Activated CD8-positive, alpha-beta T cell treated with anti-CD3 and anti-CD28 coated beads for 36 hours (primary cell): ENCODE data around the gene ITIH3. TPM values are rescaled to one million over a fixed set of nuclear protein-coding genes. Genes with fewer than 3 reads are reported as not detected.

Source experiments
- ATAC-seq: fragments of 200-7000 bp; cut with Tn5 transposase; one replicate; pipeline ENCODE4 v1.10.0; 2021; ENCODE audit warnings: mild to moderate bottlenecking, moderate library complexity
- CTCF ChIA-PET: fragments of 350-600 bp; sonication (Branson Sonifier 250); formaldehyde crosslinking; loops from one replicate; lab custom pipeline; 2021; ENCODE audit warnings: antibody characterized with exemption; lab: Charles Lee
- POLR2A ChIA-PET: fragments of 350-600 bp; sonication (Branson Sonifier 250); formaldehyde crosslinking; loops from one replicate; lab custom pipeline; 2021; ENCODE audit warnings: antibody characterized with exemption; lab: Charles Lee
- DNase-seq: peaks from one replicate; pipeline ENCODE4 v3.0.0-alpha.2; 2020
- H3K27ac Mint-ChIP-seq: one replicate; pipeline ENCODE4 v1.8.0; 2021; ENCODE audit warnings: mild to moderate bottlenecking, mixed read lengths
- H3K27me3 Mint-ChIP-seq: one replicate; pipeline ENCODE4 v1.8.0; 2021; ENCODE audit warnings: mixed read lengths
- H3K36me3 Mint-ChIP-seq: one replicate; pipeline ENCODE4 v1.8.0; 2021; ENCODE audit warnings: low read depth, mixed read lengths
- H3K4me1 Mint-ChIP-seq: one replicate; pipeline ENCODE4 v1.8.0; 2021; ENCODE audit warnings: low read depth, mixed read lengths
- H3K4me3 Mint-ChIP-seq: one replicate; pipeline ENCODE4 v1.8.0; 2021; ENCODE audit warnings: mild to moderate bottlenecking, moderate library complexity, mixed read lengths
- H3K9me3 Mint-ChIP-seq: one replicate; pipeline ENCODE4 v1.8.0; 2021; ENCODE audit warnings: mixed read lengths
- intact Hi-C: fragments of 100-400 bp; cut with micrococcal nuclease; formaldehyde crosslinking; loops from one replicate; pipeline ENCODE4 v1.10.0; 2022
- total RNA-seq, 2 experiments: library from RNA; stranded (reverse); gene quantifications; one replicate each; pipeline ENCODE4 v1.2.3, GENCODE V29; 2021
- TF ChIP-seq, protein P1 (sequence below): fragments of 200-600 bp; IDR thresholded peaks from one replicate; pipeline ENCODE4 v1.8.0; 2022; ENCODE audit warnings: antibody characterized with exemption, mild to moderate bottlenecking

ITIH3 gene, protein sequence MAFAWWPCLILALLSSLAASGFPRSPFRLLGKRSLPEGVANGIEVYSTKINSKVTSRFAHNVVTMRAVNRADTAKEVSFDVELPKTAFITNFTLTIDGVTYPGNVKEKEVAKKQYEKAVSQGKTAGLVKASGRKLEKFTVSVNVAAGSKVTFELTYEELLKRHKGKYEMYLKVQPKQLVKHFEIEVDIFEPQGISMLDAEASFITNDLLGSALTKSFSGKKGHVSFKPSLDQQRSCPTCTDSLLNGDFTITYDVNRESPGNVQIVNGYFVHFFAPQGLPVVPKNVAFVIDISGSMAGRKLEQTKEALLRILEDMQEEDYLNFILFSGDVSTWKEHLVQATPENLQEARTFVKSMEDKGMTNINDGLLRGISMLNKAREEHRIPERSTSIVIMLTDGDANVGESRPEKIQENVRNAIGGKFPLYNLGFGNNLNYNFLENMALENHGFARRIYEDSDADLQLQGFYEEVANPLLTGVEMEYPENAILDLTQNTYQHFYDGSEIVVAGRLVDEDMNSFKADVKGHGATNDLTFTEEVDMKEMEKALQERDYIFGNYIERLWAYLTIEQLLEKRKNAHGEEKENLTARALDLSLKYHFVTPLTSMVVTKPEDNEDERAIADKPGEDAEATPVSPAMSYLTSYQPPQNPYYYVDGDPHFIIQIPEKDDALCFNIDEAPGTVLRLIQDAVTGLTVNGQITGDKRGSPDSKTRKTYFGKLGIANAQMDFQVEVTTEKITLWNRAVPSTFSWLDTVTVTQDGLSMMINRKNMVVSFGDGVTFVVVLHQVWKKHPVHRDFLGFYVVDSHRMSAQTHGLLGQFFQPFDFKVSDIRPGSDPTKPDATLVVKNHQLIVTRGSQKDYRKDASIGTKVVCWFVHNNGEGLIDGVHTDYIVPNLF
- total RNA-seq: not detected

DNA sequence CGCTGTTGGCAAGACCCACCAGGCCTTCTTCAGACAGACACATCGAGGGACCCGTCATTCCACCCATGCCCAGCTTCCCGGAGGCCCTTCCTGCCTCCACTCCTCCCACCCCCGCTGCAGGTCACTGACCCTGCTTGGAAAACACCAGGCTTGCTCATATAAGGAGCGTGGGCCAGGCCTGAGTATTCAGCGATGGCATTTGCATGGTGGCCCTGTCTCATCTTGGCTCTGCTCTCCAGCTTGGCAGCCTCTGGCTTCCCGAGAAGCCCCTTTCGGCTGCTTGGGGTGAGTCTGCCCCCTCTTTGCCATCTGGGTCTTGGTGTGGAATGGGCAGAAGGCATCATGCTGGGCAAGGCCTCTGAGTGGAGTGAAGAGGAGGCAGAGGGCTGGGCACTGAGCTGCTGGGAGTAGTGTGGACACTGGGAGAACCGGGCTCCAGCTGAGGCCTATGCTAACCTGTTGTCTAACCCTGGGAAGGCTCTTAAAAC is at the start of gene ITIH3:
Gene ITIH3, plus strand, starts transcription at position 185 of the 488 bp plus-strand sequence. Its CDS starts 8 bp downstream, at position 193.
- H3K27me3 Mint-ChIP-seq: no peaks in the 10 kb centered on the region
- TF ChIP-seq, protein P1, sequence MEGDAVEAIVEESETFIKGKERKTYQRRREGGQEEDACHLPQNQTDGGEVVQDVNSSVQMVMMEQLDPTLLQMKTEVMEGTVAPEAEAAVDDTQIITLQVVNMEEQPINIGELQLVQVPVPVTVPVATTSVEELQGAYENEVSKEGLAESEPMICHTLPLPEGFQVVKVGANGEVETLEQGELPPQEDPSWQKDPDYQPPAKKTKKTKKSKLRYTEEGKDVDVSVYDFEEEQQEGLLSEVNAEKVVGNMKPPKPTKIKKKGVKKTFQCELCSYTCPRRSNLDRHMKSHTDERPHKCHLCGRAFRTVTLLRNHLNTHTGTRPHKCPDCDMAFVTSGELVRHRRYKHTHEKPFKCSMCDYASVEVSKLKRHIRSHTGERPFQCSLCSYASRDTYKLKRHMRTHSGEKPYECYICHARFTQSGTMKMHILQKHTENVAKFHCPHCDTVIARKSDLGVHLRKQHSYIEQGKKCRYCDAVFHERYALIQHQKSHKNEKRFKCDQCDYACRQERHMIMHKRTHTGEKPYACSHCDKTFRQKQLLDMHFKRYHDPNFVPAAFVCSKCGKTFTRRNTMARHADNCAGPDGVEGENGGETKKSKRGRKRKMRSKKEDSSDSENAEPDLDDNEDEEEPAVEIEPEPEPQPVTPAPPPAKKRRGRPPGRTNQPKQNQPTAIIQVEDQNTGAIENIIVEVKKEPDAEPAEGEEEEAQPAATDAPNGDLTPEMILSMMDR: no peak
- intact Hi-C loops: no loop called here
- ChIA-PET POLR2A (interaction anchor here (0.6 kb wide), 1 partner anchor 57 kb away, joined by 3 read pairs; no protein-coding TSS in a partner anchor), CTCF (interaction anchor here (1.1 kb wide), 1 partner anchor 22 kb away, joined by 4 read pairs; no protein-coding TSS in a partner anchor)
- no peaks in the 10 kb centered on the region for H3K9me3 Mint-ChIP-seq
- ATAC-seq: no peak
- DNase-seq: no peak
- no peaks in the 10 kb centered on the region for H3K4me1 Mint-ChIP-seq
- no peak within 1 kb of the TSS for H3K27ac Mint-ChIP-seq
- H3K4me3 Mint-ChIP-seq: no peak within 1 kb of the TSS
- no peaks in the 10 kb centered on the region for H3K36me3 Mint-ChIP-seq

DNA sequence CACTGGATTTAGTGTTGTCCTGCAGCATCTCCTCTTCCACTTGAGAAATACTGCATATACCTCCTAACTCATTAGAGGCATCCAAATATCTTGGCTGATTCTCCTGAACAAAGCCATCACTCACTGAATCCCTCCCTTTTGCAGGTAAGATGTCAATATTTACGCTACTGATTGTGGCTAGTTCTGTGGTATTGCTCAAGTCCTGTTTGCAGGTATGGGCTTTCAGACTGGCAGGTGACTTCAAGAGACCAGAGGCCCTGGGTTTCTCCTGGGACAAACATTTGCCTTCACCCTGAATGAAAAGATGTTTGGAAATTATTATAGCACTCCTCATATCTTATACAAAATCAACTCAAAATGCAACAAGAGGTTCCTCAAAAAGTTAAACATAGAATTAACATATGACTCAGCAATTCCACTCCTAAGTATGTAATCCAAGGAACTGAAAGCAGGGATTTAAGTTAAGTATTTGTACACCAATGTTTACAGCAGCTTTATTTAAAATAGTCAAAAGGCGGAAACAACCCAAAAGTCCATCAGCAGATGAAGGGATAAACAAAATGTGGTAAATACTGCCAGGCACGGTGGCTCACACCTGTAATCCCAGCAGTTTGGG is 42.4 kb upstream of the ITIH3 start:
- no peak overlapping the region for H3K27ac Mint-ChIP-seq
- CTCF ChIA-PET: no interaction called here

DNA sequence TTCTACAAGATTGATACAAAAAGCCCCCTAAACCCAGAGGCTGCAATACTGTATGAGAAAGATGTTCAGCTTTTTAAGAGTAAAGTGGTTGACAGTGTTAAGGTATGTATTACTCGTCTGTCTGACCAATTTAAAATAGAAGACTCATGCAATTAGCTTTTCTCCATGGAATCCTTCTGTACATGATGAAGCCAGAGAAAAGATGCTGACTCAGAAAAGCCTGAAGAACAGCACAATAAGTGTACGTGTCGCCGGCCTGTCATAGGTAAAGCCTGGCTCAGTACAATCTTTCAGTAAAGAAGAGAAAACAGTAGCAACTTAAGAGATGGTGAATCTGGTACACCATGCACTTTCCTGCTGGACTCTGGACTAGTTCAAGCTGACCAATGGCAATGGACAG is 40.2 kb upstream of the ITIH3 start:
- H3K27me3 Mint-ChIP-seq: no peaks in the 10 kb centered on the region
- no peaks in the 10 kb centered on the region for H3K9me3 Mint-ChIP-seq
- H3K4me1 Mint-ChIP-seq: peaks cover 1% of the 10 kb centered on the region
- peaks cover 23% of the 10 kb centered on the region for H3K36me3 Mint-ChIP-seq
- no peak overlapping the region for H3K4me3 Mint-ChIP-seq
- TF ChIP-seq, protein P1: no peak
- ATAC-seq: no peak
- POLR2A ChIA-PET: no interaction called here
- H3K27ac Mint-ChIP-seq: no peak overlapping the region
- CTCF ChIA-PET: interaction anchor here (1.8 kb wide), 1 partner anchor 12 kb away, joined by 4 read pairs; no protein-coding TSS in a partner anchor
- DNase-seq: no peak
- intact Hi-C loops: no loop called here

More for the DNA sequence above, 42.4 kb upstream of the ITIH3 start:
- ATAC-seq (no peak), DNase-seq (no peak)
- POLR2A ChIA-PET: no interaction called here
- peaks cover 20% of the 10 kb centered on the region for H3K36me3 Mint-ChIP-seq
- H3K9me3 Mint-ChIP-seq: no peaks in the 10 kb centered on the region
- H3K4me1 Mint-ChIP-seq: no peaks in the 10 kb centered on the region
- no peaks in the 10 kb centered on the region for H3K27me3 Mint-ChIP-seq
- TF ChIP-seq, protein P1: no peak
- H3K4me3 Mint-ChIP-seq: no peak overlapping the region
- intact Hi-C loops: no loop called here

DNA sequence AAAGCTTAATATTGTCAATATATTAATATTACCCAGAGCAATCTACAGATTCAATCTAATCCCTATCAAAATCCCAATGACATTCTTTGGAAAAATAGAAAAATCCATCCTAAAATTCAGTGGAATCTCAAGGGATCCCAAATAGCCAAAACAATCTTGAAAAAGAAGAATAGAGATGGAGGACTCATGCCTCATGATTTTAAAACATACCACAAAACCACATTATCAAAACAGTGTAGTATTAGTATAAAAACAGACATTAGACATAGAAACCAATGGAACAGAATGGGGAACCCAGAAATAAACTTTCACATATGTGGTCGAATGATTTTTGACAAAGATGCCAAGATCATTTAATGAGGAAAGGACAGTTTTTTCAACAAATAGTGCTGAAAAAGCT is 38.5 kb upstream of the ITIH3 start:
- ATAC-seq (no peak), DNase-seq (no peak)
- peaks cover 20% of the 10 kb centered on the region for H3K36me3 Mint-ChIP-seq
- peaks cover 6% of the 10 kb centered on the region for H3K4me1 Mint-ChIP-seq
- intact Hi-C loops: no loop called here
- no peak overlapping the region for H3K4me3 Mint-ChIP-seq
- TF ChIP-seq, protein P1: no peak
- no peaks in the 10 kb centered on the region for H3K9me3 Mint-ChIP-seq
- CTCF ChIA-PET: no interaction called here
- no peak overlapping the region for H3K27ac Mint-ChIP-seq
- POLR2A ChIA-PET: no interaction called here
- no peaks in the 10 kb centered on the region for H3K27me3 Mint-ChIP-seq
